K562 treated with DMSO at 1 percent for 24 hours (cell line): Measurements from ENCODE around the gene KLHL8. TPM values are rescaled to one million over a fixed set of nuclear protein-coding genes. Genes with fewer than 3 reads are reported as not detected.

Experiments
- total RNA-seq: library from RNA; unstranded; fragments of 300-600 nt; gene quantifications from 2 replicates; pipeline ENCODE4 v1.2.3, GENCODE V29; 2022; ENCODE audit warnings: low read depth; ENCODE audit not compliant: insufficient read depth

The KLHL8 gene
- 6.1 and 7.7 TPM in 2 replicates for total RNA-seq

GRCh38 chr4:87220094-87220822, at the start of gene KLHL8:
Gene KLHL8, minus strand, starts transcription at chr4:87220618. Its CDS starts 25,079 bp downstream, at chr4:87195539.

Other genes with a start within 250 kb of the KLHL8 start
- gene HSD17B13, start 102.3 kb upstream of the KLHL8 start, total RNA-seq, result 0.10 TPM in 1 of 2 replicates, not detected in the other
- 49.0 and 58.2 TPM in 2 replicates for gene HSD17B11, start 170.6 kb upstream of the KLHL8 start, total RNA-seq
- gene NUDT9, start 202.0 kb upstream of the KLHL8 start, total RNA-seq, result 22.1 and 23.7 TPM in 2 replicates